GM23338 (cell line): ENCODE data around the gene HSPBAP1. TPM values are rescaled to one million over a fixed set of nuclear protein-coding genes. Genes with fewer than 3 reads are reported as not detected.

ENCODE experiments used
- ATAC-seq: fragments of 200-7000 bp; cut with Tn5 transposase; 3 replicates; pipeline ENCODE4 v1.9.1; 2020
- DNase-seq: peaks from one replicate; pipeline ENCODE4 v3.0.0-alpha.2; 2015; ENCODE audit warnings: low spot score
- H2AFZ ChIP-seq: fragments of 200-600 bp; sonication (generic); 2 replicates; pipeline ENCODE4 v1.8.0; 2016; ENCODE audit warnings: antibody characterized with exemption, mild to moderate bottlenecking, moderate library complexity
- H3F3A ChIP-seq: fragments of 200-600 bp; sonication (generic); replicated peaks from 2 replicates; pipeline ENCODE4 v1.8.0; 2017; ENCODE audit warnings: antibody characterized with exemption, mixed run types, low read depth
- H3K27ac ChIP-seq: fragments of 200-600 bp; sonication (generic); 2 replicates; pipeline ENCODE4 v1.6.1; 2016; ENCODE audit warnings: low read depth
- H3K27me3 ChIP-seq: fragments of 200-600 bp; sonication (generic); 2 replicates; pipeline ENCODE4 v1.8.0; 2016; ENCODE audit warnings: mild to moderate bottlenecking, mixed run types, moderate library complexity; ENCODE audit not compliant: insufficient read depth
- H3K36me3 ChIP-seq: fragments of 200-600 bp; sonication (generic); 2 replicates; pipeline ENCODE4 v1.8.0; 2016; ENCODE audit warnings: mild to moderate bottlenecking; ENCODE audit not compliant: insufficient read depth
- H3K4me1 ChIP-seq: fragments of 200-600 bp; sonication (generic); 2 replicates; pipeline ENCODE4 v1.8.0; 2016; ENCODE audit warnings: mild to moderate bottlenecking, moderate library complexity; ENCODE audit not compliant: insufficient read depth
- H3K4me2 ChIP-seq: fragments of 200-600 bp; sonication (generic); 2 replicates; pipeline ENCODE4 v1.7.1; 2017; ENCODE audit warnings: mixed run types
- H3K4me3 ChIP-seq: fragments of 200-600 bp; sonication (generic); 2 replicates; pipeline ENCODE4 v1.6.1; 2016; ENCODE audit warnings: mixed run types
- H3K79me2 ChIP-seq: fragments of 200-600 bp; sonication (generic); replicated peaks from 2 replicates; pipeline ENCODE4 v1.8.0; 2017; ENCODE audit warnings: mild to moderate bottlenecking; ENCODE audit not compliant: insufficient read depth
- H3K9me2 ChIP-seq: fragments of 200-600 bp; sonication (generic); 2 replicates; pipeline ENCODE4 v1.8.0; 2017; ENCODE audit not compliant: insufficient read depth
- H4K20me1 ChIP-seq: fragments of 200-600 bp; sonication (generic); replicated peaks from 2 replicates; pipeline ENCODE4 v1.8.0; 2017; ENCODE audit warnings: mild to moderate bottlenecking; ENCODE audit not compliant: insufficient read depth
- H3K27ac Mint-ChIP-seq: 2 replicates; pipeline ENCODE4 v1.8.0; 2020; ENCODE audit warnings: inconsistent platforms, mild to moderate bottlenecking, moderate library complexity, mixed read lengths
- H3K27me3 Mint-ChIP-seq: 3 replicates; pipeline ENCODE4 v1.8.0; 2022; ENCODE audit warnings: low read depth, mild to moderate bottlenecking, moderate library complexity, mixed read lengths, inconsistent platforms; ENCODE audit not compliant: insufficient read depth, poor library complexity
- H3K36me3 Mint-ChIP-seq: 3 replicates; pipeline ENCODE4 v1.8.0; 2021; ENCODE audit warnings: low read depth, mild to moderate bottlenecking, inconsistent platforms, moderate library complexity, mixed read lengths
- H3K4me1 Mint-ChIP-seq: 3 replicates; pipeline ENCODE4 v1.8.0; 2020; ENCODE audit warnings: mild to moderate bottlenecking, inconsistent platforms, mixed read lengths
- H3K4me3 Mint-ChIP-seq: 3 replicates; pipeline ENCODE4 v1.8.0; 2021; ENCODE audit warnings: moderate library complexity, mild to moderate bottlenecking, inconsistent platforms, mixed read lengths
- H3K9me3 Mint-ChIP-seq: 3 replicates; pipeline ENCODE4 v1.8.0; 2020; ENCODE audit warnings: moderate library complexity, mild to moderate bottlenecking, inconsistent platforms, mixed read lengths
- CREB1 ChIP-seq: fragments of 250-450 bp; sonication (Bioruptor Pico); IDR thresholded peaks from 2 replicates; pipeline ENCODE4 v1.5.0; 2020; ENCODE audit warnings: low read depth, mild to moderate bottlenecking, moderate library complexity
- CTCF ChIP-seq, 2 experiments: fragments of 200-600 bp in 1 of 2; sonication (generic) in 1 of 2; conservative IDR thresholded peaks; 2 replicates each; pipeline versions ENCODE4 v1.5.1 to v1.6.1; 2016 to 2017; ENCODE audit warnings: antibody characterized with exemption in 2 of 2, low read depth in 2 of 2, mild to moderate bottlenecking in 2 of 2, moderate library complexity in 1 of 2
- EZH2 ChIP-seq: fragments of 200-600 bp; sonication (generic); IDR thresholded peaks from one replicate; pipeline ENCODE4 v1.8.0; 2017; ENCODE audit warnings: antibody characterized with exemption, mild to moderate bottlenecking, low read depth; ENCODE audit not compliant: unreplicated experiment
- EZH2phosphoT487 ChIP-seq: fragments of 200-600 bp; sonication (generic); IDR thresholded peaks from one replicate; pipeline ENCODE4 v1.8.1; 2018; ENCODE audit warnings: antibody characterized with exemption; ENCODE audit not compliant: unreplicated experiment
- JUNB ChIP-seq: IDR thresholded peaks from one replicate; pipeline ENCODE4 v1.6.1; 2016; ENCODE audit warnings: antibody characterized with exemption; ENCODE audit not compliant: unreplicated experiment
- NANOG ChIP-seq: IDR thresholded peaks from 2 replicates; pipeline ENCODE4 v1.6.1; 2016; ENCODE audit warnings: antibody characterized with exemption, borderline replicate concordance
- POLR2AphosphoS5 ChIP-seq: IDR thresholded peaks from 2 replicates; pipeline ENCODE4 v1.6.1; 2016; ENCODE audit warnings: antibody characterized with exemption, low read depth
- REST ChIP-seq: IDR thresholded peaks from one replicate; pipeline ENCODE4 v1.6.1; 2018; ENCODE audit warnings: antibody characterized with exemption; ENCODE audit not compliant: unreplicated experiment
- STAT1 ChIP-seq: IDR thresholded peaks from one replicate; pipeline ENCODE4 v1.6.1; 2016; ENCODE audit warnings: antibody characterized with exemption; ENCODE audit not compliant: unreplicated experiment
- ZNF114 ChIP-seq: fragments of 250-450 bp; sonication (Bioruptor Pico); IDR thresholded peaks from 2 replicates; pipeline ENCODE4 v1.5.0; 2020; ENCODE audit warnings: mild to moderate bottlenecking, moderate library complexity
- ZNF331 ChIP-seq: fragments of 250-450 bp; sonication (Bioruptor Pico); IDR thresholded peaks from 2 replicates; pipeline ENCODE4 v1.5.0; 2020; ENCODE audit warnings: low read depth, mild to moderate bottlenecking, moderate library complexity
- polyA plus RNA-seq: library from polyadenylated mRNA; unstranded; fragments of >200 nt; fragmentation: Nextera tagmentation; extraction: Ambion mirVana; gene quantifications from 2 replicates; pipeline ENCODE4 v1.2.1, GENCODE V29; 2016
- total RNA-seq: library from RNA; depleted of rRNA; stranded (reverse); fragments of >200 nt; shearing (Covaris generic); gene quantifications from 2 replicates; pipeline ENCODE4 v1.2.3, GENCODE V29; 2014
- TF ChIP-seq, protein P1 (sequence below): fragments of 250-450 bp; sonication (Bioruptor Pico); IDR thresholded peaks from 2 replicates; pipeline ENCODE4 v1.5.0; 2020; ENCODE audit warnings: mild to moderate bottlenecking, moderate library complexity
- TF ChIP-seq, protein P2 (sequence below): IDR thresholded peaks from 2 replicates; pipeline ENCODE4 v1.6.1; 2016; ENCODE audit warnings: antibody characterized with exemption

HSPBAP1 gene
- total and polyA plus RNA-seq, 2 experiments from 2014 or later, result 8.0 to 11.7 TPM

GRCh38 chr3:122692674-122693073 lies 101.0 kb downstream of the HSPBAP1 start:
- Histone ChIP-seq H4K20me1 (no peaks in the 10 kb centered on the region), H3K27me3 (no peaks in the 10 kb centered on the region), H3K4me2 (no peak overlapping the region), H2AFZ (no peak overlapping the region), H3K4me3 (no peak overlapping the region), H3K27ac (no peak overlapping the region), H3F3A (no peaks in the 10 kb centered on the region), H3K79me2 (no peaks in the 10 kb centered on the region), H3K9me2 (no peaks in the 10 kb centered on the region), H3K36me3 (peaks cover 3% of the 10 kb centered on the region), H3K4me1 (no peaks in the 10 kb centered on the region)
- DNase-seq, result no peak
- no peak overlapping the region for H3K27ac Mint-ChIP-seq
- H3K4me1 Mint-ChIP-seq, result no peaks in the 10 kb centered on the region
- TF ChIP-seq, protein P1, sequence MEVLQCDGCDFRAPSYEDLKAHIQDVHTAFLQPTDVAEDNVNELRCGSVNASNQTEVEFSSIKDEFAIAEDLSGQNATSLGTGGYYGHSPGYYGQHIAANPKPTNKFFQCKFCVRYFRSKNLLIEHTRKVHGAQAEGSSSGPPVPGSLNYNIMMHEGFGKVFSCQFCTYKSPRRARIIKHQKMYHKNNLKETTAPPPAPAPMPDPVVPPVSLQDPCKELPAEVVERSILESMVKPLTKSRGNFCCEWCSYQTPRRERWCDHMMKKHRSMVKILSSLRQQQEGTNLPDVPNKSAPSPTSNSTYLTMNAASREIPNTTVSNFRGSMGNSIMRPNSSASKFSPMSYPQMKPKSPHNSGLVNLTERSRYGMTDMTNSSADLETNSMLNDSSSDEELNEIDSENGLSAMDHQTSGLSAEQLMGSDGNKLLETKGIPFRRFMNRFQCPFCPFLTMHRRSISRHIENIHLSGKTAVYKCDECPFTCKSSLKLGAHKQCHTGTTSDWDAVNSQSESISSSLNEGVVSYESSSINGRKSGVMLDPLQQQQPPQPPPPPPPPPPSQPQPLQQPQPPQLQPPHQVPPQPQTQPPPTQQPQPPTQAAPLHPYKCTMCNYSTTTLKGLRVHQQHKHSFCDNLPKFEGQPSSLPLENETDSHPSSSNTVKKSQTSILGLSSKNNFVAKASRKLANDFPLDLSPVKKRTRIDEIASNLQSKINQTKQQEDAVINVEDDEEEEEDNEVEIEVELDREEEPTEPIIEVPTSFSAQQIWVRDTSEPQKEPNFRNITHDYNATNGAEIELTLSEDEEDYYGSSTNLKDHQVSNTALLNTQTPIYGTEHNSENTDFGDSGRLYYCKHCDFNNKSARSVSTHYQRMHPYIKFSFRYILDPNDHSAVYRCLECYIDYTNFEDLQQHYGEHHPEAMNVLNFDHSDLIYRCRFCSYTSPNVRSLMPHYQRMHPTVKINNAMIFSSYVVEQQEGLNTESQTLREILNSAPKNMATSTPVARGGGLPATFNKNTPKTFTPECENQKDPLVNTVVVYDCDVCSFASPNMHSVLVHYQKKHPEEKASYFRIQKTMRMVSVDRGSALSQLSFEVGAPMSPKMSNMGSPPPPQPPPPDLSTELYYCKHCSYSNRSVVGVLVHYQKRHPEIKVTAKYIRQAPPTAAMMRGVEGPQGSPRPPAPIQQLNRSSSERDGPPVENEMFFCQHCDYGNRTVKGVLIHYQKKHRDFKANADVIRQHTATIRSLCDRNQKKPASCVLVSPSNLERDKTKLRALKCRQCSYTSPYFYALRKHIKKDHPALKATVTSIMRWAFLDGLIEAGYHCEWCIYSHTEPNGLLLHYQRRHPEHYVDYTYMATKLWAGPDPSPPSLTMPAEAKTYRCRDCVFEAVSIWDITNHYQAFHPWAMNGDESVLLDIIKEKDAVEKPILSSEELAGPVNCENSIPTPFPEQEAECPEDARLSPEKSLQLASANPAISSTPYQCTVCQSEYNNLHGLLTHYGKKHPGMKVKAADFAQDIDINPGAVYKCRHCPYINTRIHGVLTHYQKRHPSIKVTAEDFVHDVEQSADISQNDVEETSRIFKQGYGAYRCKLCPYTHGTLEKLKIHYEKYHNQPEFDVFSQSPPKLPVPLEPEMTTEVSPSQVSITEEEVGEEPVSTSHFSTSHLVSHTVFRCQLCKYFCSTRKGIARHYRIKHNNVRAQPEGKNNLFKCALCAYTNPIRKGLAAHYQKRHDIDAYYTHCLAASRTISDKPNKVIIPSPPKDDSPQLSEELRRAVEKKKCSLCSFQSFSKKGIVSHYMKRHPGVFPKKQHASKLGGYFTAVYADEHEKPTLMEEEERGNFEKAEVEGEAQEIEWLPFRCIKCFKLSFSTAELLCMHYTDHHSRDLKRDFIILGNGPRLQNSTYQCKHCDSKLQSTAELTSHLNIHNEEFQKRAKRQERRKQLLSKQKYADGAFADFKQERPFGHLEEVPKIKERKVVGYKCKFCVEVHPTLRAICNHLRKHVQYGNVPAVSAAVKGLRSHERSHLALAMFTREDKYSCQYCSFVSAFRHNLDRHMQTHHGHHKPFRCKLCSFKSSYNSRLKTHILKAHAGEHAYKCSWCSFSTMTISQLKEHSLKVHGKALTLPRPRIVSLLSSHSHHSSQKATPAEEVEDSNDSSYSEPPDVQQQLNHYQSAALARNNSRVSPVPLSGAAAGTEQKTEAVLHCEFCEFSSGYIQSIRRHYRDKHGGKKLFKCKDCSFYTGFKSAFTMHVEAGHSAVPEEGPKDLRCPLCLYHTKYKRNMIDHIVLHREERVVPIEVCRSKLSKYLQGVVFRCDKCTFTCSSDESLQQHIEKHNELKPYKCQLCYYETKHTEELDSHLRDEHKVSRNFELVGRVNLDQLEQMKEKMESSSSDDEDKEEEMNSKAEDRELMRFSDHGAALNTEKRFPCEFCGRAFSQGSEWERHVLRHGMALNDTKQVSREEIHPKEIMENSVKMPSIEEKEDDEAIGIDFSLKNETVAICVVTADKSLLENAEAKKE (CRISPR knock-in tag), result no peak
- TF ChIP-seq ZNF114 (CRISPR knock-in tag) (no peak), POLR2AphosphoS5 (no peak), REST (no peak), CTCF (conservative IDR thresholded peaks at IDR 0.05; ENCODE audit: low read depth in 2 of 2) (no peak), NANOG (no peak), EZH2 (no peak), EZH2phosphoT487 (no peak), CREB1 (CRISPR knock-in tag) (no peak), ZNF331 (CRISPR knock-in tag) (no peak), JUNB (no peak), STAT1 (no peak)
- TF ChIP-seq, protein P2, sequence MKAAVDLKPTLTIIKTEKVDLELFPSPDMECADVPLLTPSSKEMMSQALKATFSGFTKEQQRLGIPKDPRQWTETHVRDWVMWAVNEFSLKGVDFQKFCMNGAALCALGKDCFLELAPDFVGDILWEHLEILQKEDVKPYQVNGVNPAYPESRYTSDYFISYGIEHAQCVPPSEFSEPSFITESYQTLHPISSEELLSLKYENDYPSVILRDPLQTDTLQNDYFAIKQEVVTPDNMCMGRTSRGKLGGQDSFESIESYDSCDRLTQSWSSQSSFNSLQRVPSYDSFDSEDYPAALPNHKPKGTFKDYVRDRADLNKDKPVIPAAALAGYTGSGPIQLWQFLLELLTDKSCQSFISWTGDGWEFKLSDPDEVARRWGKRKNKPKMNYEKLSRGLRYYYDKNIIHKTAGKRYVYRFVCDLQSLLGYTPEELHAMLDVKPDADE, result no peak
- H3K36me3 Mint-ChIP-seq, result peaks cover 9% of the 10 kb centered on the region; the same call in 2 of the 3 replicates
- H3K9me3 Mint-ChIP-seq, result no peaks in the 10 kb centered on the region
- H3K27me3 Mint-ChIP-seq, result peaks cover 2% of the 10 kb centered on the region
- no peak overlapping the region for H3K4me3 Mint-ChIP-seq
- no peak for ATAC-seq
